MM.1S (cell line): ENCODE measurements around the gene LCE3E.

Source experiments
- EZH2 ChIP-seq: fragments of 300-600 bp; sonication (generic); optimal IDR thresholded peaks from 2 replicates; pipeline ENCODE3; 2017; ENCODE audit warnings: low read depth, mild to moderate bottlenecking, antibody characterized with exemption, low read length, mixed read lengths
- EZH2phosphoT487 ChIP-seq: fragments of 300-600 bp; sonication (generic); IDR thresholded peaks from 2 replicates; pipeline ENCODE4 v1.6.1; 2018; ENCODE audit warnings: antibody characterized with exemption, low read length
- TF ChIP-seq, protein P1 (sequence below): fragments of 300-600 bp; sonication (generic); IDR thresholded peaks from 2 replicates; pipeline ENCODE4 v1.5.1; 2016; ENCODE audit warnings: antibody characterized with exemption, low read length, mixed read lengths

- TF ChIP-seq, protein P1, sequence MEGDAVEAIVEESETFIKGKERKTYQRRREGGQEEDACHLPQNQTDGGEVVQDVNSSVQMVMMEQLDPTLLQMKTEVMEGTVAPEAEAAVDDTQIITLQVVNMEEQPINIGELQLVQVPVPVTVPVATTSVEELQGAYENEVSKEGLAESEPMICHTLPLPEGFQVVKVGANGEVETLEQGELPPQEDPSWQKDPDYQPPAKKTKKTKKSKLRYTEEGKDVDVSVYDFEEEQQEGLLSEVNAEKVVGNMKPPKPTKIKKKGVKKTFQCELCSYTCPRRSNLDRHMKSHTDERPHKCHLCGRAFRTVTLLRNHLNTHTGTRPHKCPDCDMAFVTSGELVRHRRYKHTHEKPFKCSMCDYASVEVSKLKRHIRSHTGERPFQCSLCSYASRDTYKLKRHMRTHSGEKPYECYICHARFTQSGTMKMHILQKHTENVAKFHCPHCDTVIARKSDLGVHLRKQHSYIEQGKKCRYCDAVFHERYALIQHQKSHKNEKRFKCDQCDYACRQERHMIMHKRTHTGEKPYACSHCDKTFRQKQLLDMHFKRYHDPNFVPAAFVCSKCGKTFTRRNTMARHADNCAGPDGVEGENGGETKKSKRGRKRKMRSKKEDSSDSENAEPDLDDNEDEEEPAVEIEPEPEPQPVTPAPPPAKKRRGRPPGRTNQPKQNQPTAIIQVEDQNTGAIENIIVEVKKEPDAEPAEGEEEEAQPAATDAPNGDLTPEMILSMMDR: no peak
- TF ChIP-seq EZH2phosphoT487 (no peak), EZH2 (no peak)
These were observed 905 bp downstream of the LCE3E start for GRCh38 chr1:152565535-152566215.
